Measurements from ENCODE around the gene ANKRD40.

The ANKRD40 gene

GRCh38 chr17:50668838-50669581 lies 38.7 kb downstream of the ANKRD40 start:
- no peak for DNase-seq (ENCODE audit: low read depth)

- no peak for DNase-seq (ENCODE audit: low read depth)
Measured at GRCh38 chr17:50668025-50668837, 39.5 kb downstream of the ANKRD40 start.

- DNase-seq (ENCODE audit: low read depth): no peak
Measured at GRCh38 chr17:50667259-50668024, 40.3 kb downstream of the ANKRD40 start.

GRCh38 chr17:50666316-50666715 lies 41.4 kb downstream of the ANKRD40 start:
- no peak for DNase-seq (ENCODE audit: low read depth)

- no peak for DNase-seq (ENCODE audit: low read depth)
Measured at GRCh38 chr17:50665838-50666237, 41.9 kb downstream of the ANKRD40 start.

- no peak for DNase-seq (ENCODE audit: low read depth)
Measured at GRCh38 chr17:50664788-50665458, 42.8 kb downstream of the ANKRD40 start.

GRCh38 chr17:50663812-50664374 lies 43.8 kb downstream of the ANKRD40 start:
- DNase-seq (ENCODE audit: low read depth): no peak

GRCh38 chr17:50662632-50663225 lies 45.0 kb downstream of the ANKRD40 start:
- no peak for DNase-seq (ENCODE audit: low read depth)

GRCh38 chr17:50661795-50662391 lies 45.8 kb downstream of the ANKRD40 start:
- peak; percentile 36 for DNase-seq (ENCODE audit: low read depth)

GRCh38 chr17:50661348-50661747 lies 46.4 kb downstream of the ANKRD40 start:
- DNase-seq (ENCODE audit: low read depth): no peak

- DNase-seq (ENCODE audit: low read depth): no peak
Measured at GRCh38 chr17:50660887-50661345, 46.8 kb downstream of the ANKRD40 start.

GRCh38 chr17:50660042-50660886 lies 47.5 kb downstream of the ANKRD40 start:
- no peak for DNase-seq (ENCODE audit: low read depth)

- no peak for DNase-seq (ENCODE audit: low read depth)
Measured at GRCh38 chr17:50659179-50659578, 48.5 kb downstream of the ANKRD40 start.

- DNase-seq (ENCODE audit: low read depth): no peak
Measured at GRCh38 chr17:50658616-50659015, 49.1 kb downstream of the ANKRD40 start.

GRCh38 chr17:50657627-50658026 lies 50.1 kb downstream of the ANKRD40 start:
- no peak for DNase-seq (ENCODE audit: low read depth)

- no peak for DNase-seq (ENCODE audit: low read depth)
Measured at GRCh38 chr17:50657054-50657453, 50.7 kb downstream of the ANKRD40 start.

GRCh38 chr17:50656509-50656908 lies 51.2 kb downstream of the ANKRD40 start:
- no peak for DNase-seq (ENCODE audit: low read depth)

GRCh38 chr17:50653738-50654137 lies 54.0 kb downstream of the ANKRD40 start:
- DNase-seq (ENCODE audit: low read depth): no peak

- DNase-seq (ENCODE audit: low read depth): no peak
Measured at GRCh38 chr17:50651661-50652060, 56.1 kb downstream of the ANKRD40 start.
